Endodermal cell (in vitro differentiated cells): ENCODE measurements around the gene CASP8AP2. TPM values are rescaled to one million over a fixed set of nuclear protein-coding genes. Genes with fewer than 3 reads are reported as not detected.
A peak's percentile ranks its signal among the peaks of the same experiment; 100 is the strongest.

Experiments
- DNase-seq: peaks from one replicate; pipeline ENCODE4 v3.0.0-alpha.2; 2017
- H3K27ac ChIP-seq: 2 replicates; pipeline ENCODE4 v1.5.1; 2013; ENCODE audit warnings: mild to moderate bottlenecking, low read depth, low read length, moderate library complexity
- H3K27me3 ChIP-seq: 2 replicates; pipeline ENCODE4 v1.6.1; 2013; ENCODE audit warnings: mild to moderate bottlenecking, low read length, moderate library complexity; ENCODE audit not compliant: insufficient read depth, control insufficient read depth, poor library complexity, severe bottlenecking
- H3K36me3 ChIP-seq: 2 replicates; pipeline ENCODE4 v1.7.0; 2013; ENCODE audit warnings: mild to moderate bottlenecking, low read length, moderate library complexity; ENCODE audit not compliant: control insufficient read depth, insufficient read depth
- H3K4me1 ChIP-seq: one replicate; pipeline ENCODE4 v1.7.0; 2013; ENCODE audit warnings: low read length; ENCODE audit not compliant: control insufficient read depth, insufficient read depth
- H3K4me3 ChIP-seq: 2 replicates; pipeline ENCODE4 v1.5.1; 2013; ENCODE audit warnings: mild to moderate bottlenecking, low read length, moderate library complexity
- H3K9ac ChIP-seq: 2 replicates; pipeline ENCODE4 v1.6.1; 2013; ENCODE audit warnings: mild to moderate bottlenecking, low read length, moderate library complexity; ENCODE audit not compliant: poor library complexity, severe bottlenecking; ENCODE audit errors: extremely low read depth
- H3K9me3 ChIP-seq: 2 replicates; pipeline ENCODE4 v1.6.1; 2013; ENCODE audit warnings: mild to moderate bottlenecking, low read length, moderate library complexity; ENCODE audit not compliant: control insufficient read depth
- H3K27ac Mint-ChIP-seq: 2 replicates; pipeline ENCODE4 v1.8.0; 2020; ENCODE audit warnings: mixed read lengths
- H3K27me3 Mint-ChIP-seq: 2 replicates; pipeline ENCODE4 v1.8.0; 2021; ENCODE audit warnings: mild to moderate bottlenecking, mixed read lengths; ENCODE audit not compliant: insufficient read depth
- H3K36me3 Mint-ChIP-seq: 2 replicates; pipeline ENCODE4 v1.8.0; 2020; ENCODE audit warnings: low read depth, mixed read lengths
- H3K4me1 Mint-ChIP-seq: 2 replicates; pipeline ENCODE4 v1.8.0; 2020; ENCODE audit warnings: mixed read lengths
- H3K4me3 Mint-ChIP-seq: 2 replicates; pipeline ENCODE4 v1.8.0; 2020; ENCODE audit warnings: mild to moderate bottlenecking, moderate library complexity, mixed read lengths
- H3K9me3 Mint-ChIP-seq: 2 replicates; pipeline ENCODE4 v1.8.0; 2020; ENCODE audit warnings: mild to moderate bottlenecking, mixed read lengths
- CTCF ChIP-seq: fragments of 200-600 bp; sonication (generic); conservative IDR thresholded peaks from 2 replicates; pipeline ENCODE4 v1.5.0; 2021; ENCODE audit warnings: antibody characterized with exemption, mild to moderate bottlenecking
- WGBS, 2 experiments: methylation state at CpG; one replicate each; pipeline versions ENCODE4 v1.1.5 to v1.1.7; 2013; ENCODE audit warnings: missing lambda C conversion rate in 2 of 2, mixed read lengths in 1 of 2; ENCODE audit not compliant: insufficient coverage in 1 of 2, insufficient read length in 1 of 2; 5-methylcytosine and 5-hydroxymethylcytosine counted together
- total RNA-seq, 2 donors: library from RNA; stranded (reverse); fragmentation: NEBNext Ultra II Directional in 1 of 2; extraction: Animal tissue kit (Norgen Biotek cat#: 25700) in 1 of 2; gene quantifications; 2 replicates in 1 of 2; 3 replicates in 1 of 2; pipeline ENCODE4 v1.2.1, GENCODE V29; 2021

The CASP8AP2 gene
- total RNA-seq, 2 donors from 2014 or later: 31.1 to 40.0 TPM

GRCh38 chr6:89910902-89911240 is 81.2 kb downstream of the CASP8AP2 start:
- H3K4me1 Mint-ChIP-seq: peaks cover 8% of the 10 kb centered on the region
- no peaks in the 10 kb centered on the region for H3K27me3 Mint-ChIP-seq
- no peaks in the 10 kb centered on the region for H3K36me3 ChIP-seq
- H3K27ac Mint-ChIP-seq: peak overlapping the region; percentile 79
- peaks cover 3% of the 10 kb centered on the region for H3K9me3 Mint-ChIP-seq
- no peak for DNase-seq
- 78% methylated on average over 1 of the region's 1 CpG; no CpG with 5 or more reads in 1 of the 2 experiments for WGBS, 2 experiments
- H3K36me3 Mint-ChIP-seq: no peaks in the 10 kb centered on the region
- no peaks in the 10 kb centered on the region for H3K4me1 ChIP-seq
- no peak overlapping the region for H3K4me3 ChIP-seq
- peaks cover 5% of the 10 kb centered on the region for H3K9me3 ChIP-seq
- no peak overlapping the region for H3K9ac ChIP-seq
- TF ChIP-seq CTCF: no peak
- H3K27ac ChIP-seq: peak overlapping the region; percentile 90
- H3K4me3 Mint-ChIP-seq: no peak overlapping the region
- H3K27me3 ChIP-seq: no peaks in the 10 kb centered on the region

- no peaks in the 10 kb centered on the region for H3K4me1 ChIP-seq
- H3K9me3 ChIP-seq: peaks cover 12% of the 10 kb centered on the region
- no peak for TF ChIP-seq CTCF
- no peak overlapping the region for H3K4me3 ChIP-seq
- Mint-ChIP-seq H3K4me3 (no peak overlapping the region), H3K9me3 (peaks cover 15% of the 10 kb centered on the region), H3K36me3 (no peaks in the 10 kb centered on the region), H3K4me1 (no peaks in the 10 kb centered on the region), H3K27ac (no peak overlapping the region), H3K27me3 (no peaks in the 10 kb centered on the region)
- no peak overlapping the region for H3K27ac ChIP-seq
- 93 to 100% methylated on average over 2 to 3 of the region's 3 CpGs for WGBS, 2 experiments
- H3K36me3 ChIP-seq: no peaks in the 10 kb centered on the region
- no peaks in the 10 kb centered on the region for H3K27me3 ChIP-seq
- H3K9ac ChIP-seq: no peak overlapping the region
- no peak for DNase-seq
Measured at GRCh38 chr6:89916136-89916920, 86.6 kb downstream of the CASP8AP2 start.

- no peak overlapping the region for H3K9ac ChIP-seq
- no peaks in the 10 kb centered on the region for H3K27me3 Mint-ChIP-seq
- WGBS, 2 experiments: 90 to 93% methylated on average over 4 of the region's 4 CpGs
- H3K27ac Mint-ChIP-seq: no peak overlapping the region
- no peak overlapping the region for H3K27ac ChIP-seq
- DNase-seq: no peak
- H3K36me3 Mint-ChIP-seq: no peaks in the 10 kb centered on the region
- H3K36me3 ChIP-seq: no peaks in the 10 kb centered on the region
- H3K4me3 ChIP-seq: no peak overlapping the region
- H3K9me3 ChIP-seq: peaks cover 12% of the 10 kb centered on the region
- H3K4me1 ChIP-seq: no peaks in the 10 kb centered on the region
- no peaks in the 10 kb centered on the region for H3K4me1 Mint-ChIP-seq
- no peak for TF ChIP-seq CTCF
- no peak overlapping the region for H3K4me3 Mint-ChIP-seq
- H3K9me3 Mint-ChIP-seq: peaks cover 15% of the 10 kb centered on the region
- H3K27me3 ChIP-seq: no peaks in the 10 kb centered on the region
Measured at GRCh38 chr6:89917216-89917615, 87.5 kb downstream of the CASP8AP2 start.
